Measurements from ENCODE around the gene EPB41L5. TPM values are rescaled to one million over a fixed set of nuclear protein-coding genes. Genes with fewer than 3 reads are reported as not detected.

The EPB41L5 gene
- total and polyA plus RNA-seq, 9 of the 15 experiments (the other 6 are each of a cell fraction or from before 2014, with no cell fraction given): 2.3 to 14.1 (median 8.2) TPM

GRCh38 chr2:120223034-120223912 is 210.4 kb downstream of the EPB41L5 start, which contains the start of gene TMEM185B (continued):
- TF ChIP-seq ZNF592 (IDR thresholded peaks at IDR 0.05) (peak; percentile 98), MAZ (CRISPR knock-in tag; conservative IDR thresholded peaks at IDR 0.05 in 1 of 2, IDR thresholded peaks at IDR 0.05 in 1 of 2) (peak; percentile 60 to 71; a peak in 3 of 4 replicates), RAD51 (IDR thresholded peaks at IDR 0.05; ENCODE audit: borderline replicate concordance, low read depth) (peak; percentile 60), GABPA (tag; conservative IDR thresholded peaks at IDR 0.05; ENCODE audit: low read depth) (peak; percentile 94), KLF1 (tag; IDR thresholded peaks at IDR 0.05) (peak; percentile 98), SOX6 (IDR thresholded peaks at IDR 0.05) (peak; percentile 78), HNRNPLL (IDR thresholded peaks at IDR 0.05; ENCODE audit: low read depth, low read length, poor library complexity, severe bottlenecking) (peak; percentile 30), STAG1 (CRISPR knock-in tag; IDR thresholded peaks at IDR 0.05; ENCODE audit: borderline replicate concordance) (peak; percentile 59; the same call in 1 of the 2 replicates), ELF2 (CRISPR knock-in tag; IDR thresholded peaks at IDR 0.05) (peak; percentile 86), PHF20 (IDR thresholded peaks at IDR 0.05; ENCODE audit: partially characterized antibody) (peak; percentile 54), SIX5 (IDR thresholded peaks at IDR 0.05; ENCODE audit: borderline replicate concordance in 1 of 2, insufficient read depth in 1 of 2, low read depth in 1 of 2, low read length in 2 of 2) (no peak), FIP1L1 (IDR thresholded peaks at IDR 0.05; ENCODE audit: low read depth, low read length, poor library complexity, severe bottlenecking) (peak; percentile 77), YY1 (IDR thresholded peaks at IDR 0.05; ENCODE audit: borderline replicate concordance in 1 of 3, control insufficient read depth in 1 of 3, extremely low read depth in 1 of 3, insufficient read depth in 3 of 3, insufficient read length in 1 of 3, insufficient replicate concordance in 2 of 3, low read depth in 1 of 3, low read length in 2 of 3) (peak in 2 of 3 experiments; percentile 67 to 84), TAF1 (IDR thresholded peaks at IDR 0.05; ENCODE audit: control insufficient read depth, extremely low read depth, insufficient read depth, low read length, severe bottlenecking) (peak; percentile 49), FOXJ3 (CRISPR knock-in tag; IDR thresholded peaks at IDR 0.05) (no peak), HDAC1 (IDR thresholded peaks at IDR 0.05) (no peak), ERF (CRISPR knock-in tag; IDR thresholded peaks at IDR 0.05) (peak; percentile 80; the same call in 1 of the 2 replicates), MBD2 (IDR thresholded peaks at IDR 0.05; ENCODE audit: borderline replicate concordance, low read depth) (peak; percentile 62; the same call in 1 of the 2 replicates), PHF8 (IDR thresholded peaks at IDR 0.05; ENCODE audit: borderline replicate concordance, low read length) (peak; percentile 80; the same call in 1 of the 2 replicates), ZFX (CRISPR knock-in tag; IDR thresholded peaks at IDR 0.05) (peak; percentile 93)
